SKM-1 treated with dmso at 0.1 percent for 144 hours (cell line): Measurements from ENCODE around the gene CARMIL1.

Experiments
- DNase-seq: peaks from one replicate; lab custom pipeline; 2025; ENCODE audit not compliant: unreplicated experiment; lab: John Stamatoyannopoulos, UW

Gene CARMIL1

GRCh38 chr6:25465941-25466340, 186.8 kb downstream of the CARMIL1 start:
- no peak for DNase-seq

- DNase-seq = no peak
Measured at GRCh38 chr6:25468881-25469280, 189.7 kb downstream of the CARMIL1 start.

- no peak for DNase-seq
Measured at GRCh38 chr6:25469797-25470388, 190.7 kb downstream of the CARMIL1 start.

DNA sequence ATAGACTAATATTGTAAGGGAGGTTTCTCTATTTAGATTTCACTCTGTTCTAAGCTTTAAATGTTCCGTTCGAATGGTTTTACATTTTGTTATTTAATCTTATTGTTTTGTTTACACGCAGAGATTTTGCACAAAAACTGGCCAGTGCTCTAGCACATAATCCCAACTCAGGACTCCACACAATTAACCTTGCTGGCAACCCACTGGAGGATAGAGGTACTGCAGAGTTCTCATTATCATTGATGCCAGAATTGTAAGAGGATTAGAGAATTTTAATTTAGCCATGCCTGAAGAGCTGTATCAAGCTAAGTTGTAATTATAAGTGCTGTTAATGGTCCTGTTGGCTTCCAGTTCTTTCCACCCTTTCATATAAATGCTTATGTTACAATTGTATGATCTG, 193.1 kb downstream of the CARMIL1 start:
- no peak for DNase-seq

DNA sequence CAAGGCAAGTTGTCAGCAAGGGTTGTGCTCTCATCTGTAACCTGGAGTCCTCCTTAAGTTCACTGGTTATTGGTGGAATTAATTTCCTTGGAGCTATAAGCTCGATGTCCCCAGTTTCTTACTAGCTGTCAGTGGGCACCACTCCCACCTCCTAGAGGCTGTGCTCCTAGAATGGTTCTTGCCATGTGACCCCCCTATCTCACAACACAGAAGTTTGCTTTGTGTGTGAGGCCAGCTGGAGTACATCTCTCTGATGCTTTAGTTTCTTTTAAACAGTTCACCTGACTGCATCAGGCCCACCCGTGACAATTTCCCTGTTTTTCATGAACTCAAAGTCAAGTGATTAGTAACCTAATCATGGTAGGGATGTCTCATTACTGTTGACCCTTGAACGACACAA, 193.7 kb downstream of the CARMIL1 start:
- DNase-seq = no peak

DNA sequence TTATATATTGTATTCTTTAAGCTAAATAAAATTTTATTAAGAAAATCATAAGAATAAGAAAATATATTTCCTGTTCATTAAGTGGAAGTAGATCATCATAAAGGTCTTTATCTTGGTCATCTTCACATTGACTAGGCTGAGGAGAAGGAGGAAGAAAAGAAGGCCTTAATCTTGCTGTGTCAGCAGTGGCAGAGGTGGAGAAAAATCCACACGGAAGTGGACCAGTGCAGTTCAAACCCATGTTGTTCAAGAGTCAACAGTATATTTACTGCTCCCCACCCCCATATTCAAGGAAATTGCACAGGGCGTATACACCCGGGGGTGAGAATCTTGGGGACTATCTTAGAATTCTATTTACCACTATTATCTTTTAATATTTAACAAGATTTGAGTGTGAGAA, 194.3 kb downstream of the CARMIL1 start:
- no peak for DNase-seq

DNA sequence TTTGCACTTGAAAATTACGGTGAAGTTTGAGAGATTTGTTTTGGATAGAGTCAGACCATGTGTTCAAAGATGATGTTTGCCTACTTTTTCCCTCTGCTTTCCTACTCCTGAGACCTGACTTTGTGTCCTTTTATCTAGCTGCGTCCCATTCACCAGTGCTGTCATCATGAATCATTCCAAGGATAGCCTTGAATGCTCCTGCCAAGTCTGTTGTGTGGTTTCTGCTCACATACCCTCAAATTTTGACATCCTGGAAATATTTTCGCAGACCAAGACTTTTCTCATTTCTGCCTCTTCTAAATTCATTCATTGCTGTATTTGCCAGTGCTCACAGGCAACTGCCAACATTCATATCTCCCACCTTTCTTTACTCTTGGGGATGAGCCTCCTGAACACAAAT, 197.0 kb downstream of the CARMIL1 start:
- DNase-seq = no peak

- no peak for DNase-seq
Measured at GRCh38 chr6:25477006-25477590, 197.9 kb downstream of the CARMIL1 start.

GRCh38 chr6:25478973-25479372, 199.8 kb downstream of the CARMIL1 start:
- no peak for DNase-seq

- DNase-seq = no peak
Measured at GRCh38 chr6:25481267-25481666, 202.1 kb downstream of the CARMIL1 start.

DNA sequence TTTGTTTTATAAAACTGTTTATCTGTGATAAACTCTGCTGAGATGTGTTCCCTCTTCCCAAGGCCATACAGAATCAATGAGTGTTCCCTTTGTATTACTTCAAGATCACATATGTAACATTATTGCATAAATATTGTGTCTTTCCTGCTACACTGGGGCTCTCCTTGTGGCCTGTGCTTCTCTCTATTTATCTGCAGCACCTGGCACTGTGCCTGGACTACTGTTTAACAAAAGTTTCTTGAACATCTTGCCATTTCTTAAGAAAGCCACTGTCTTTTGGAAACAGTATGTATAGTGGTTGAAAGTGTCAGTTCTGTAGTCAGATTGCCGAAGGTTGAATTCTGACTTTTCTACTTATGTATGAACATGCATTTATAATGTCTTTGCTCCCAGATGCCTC, 203.8 kb downstream of the CARMIL1 start:
- no peak for DNase-seq

DNA sequence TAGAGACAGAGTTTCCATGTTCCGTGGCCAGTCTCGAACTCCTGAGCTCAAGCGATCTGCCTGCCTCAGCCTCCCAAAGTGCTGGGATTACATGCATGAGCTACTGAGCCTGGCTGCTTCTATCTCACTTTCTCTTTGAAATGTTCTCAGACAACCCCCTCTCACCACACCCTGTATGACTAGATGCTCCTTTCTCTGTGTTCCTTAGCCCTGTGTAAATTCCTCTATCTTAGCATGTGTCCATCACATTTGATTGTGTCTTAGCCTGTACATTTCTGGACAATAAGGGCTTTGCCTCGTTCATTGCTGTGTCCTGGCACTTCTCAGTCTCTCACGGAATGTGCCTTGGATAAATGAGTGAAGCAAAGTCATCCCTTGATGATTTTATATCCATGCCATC, 204.8 kb downstream of the CARMIL1 start:
- DNase-seq = no peak

- DNase-seq = no peak
Measured at GRCh38 chr6:25484900-25485299, 205.7 kb downstream of the CARMIL1 start.

- no peak for DNase-seq
Measured at GRCh38 chr6:25485821-25486534, 206.8 kb downstream of the CARMIL1 start.

DNA sequence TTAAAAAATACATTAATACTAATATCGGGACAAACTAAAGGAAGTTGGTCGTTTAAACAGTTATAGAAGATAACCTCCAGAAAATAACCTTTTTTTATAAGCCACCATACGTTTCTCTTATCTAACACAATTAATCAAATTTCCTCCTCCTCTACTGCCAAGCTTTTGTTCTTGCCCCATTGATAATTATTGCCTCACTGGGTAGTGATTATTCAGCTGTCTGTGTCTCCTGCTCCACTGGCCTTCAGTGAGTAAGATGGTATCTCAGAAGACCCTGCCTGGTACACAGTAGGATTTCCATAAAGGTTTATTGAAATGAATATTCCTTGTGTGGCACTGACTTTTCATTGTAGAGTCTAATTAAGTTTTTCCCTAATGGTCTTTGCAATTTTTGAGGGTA, 207.4 kb downstream of the CARMIL1 start:
- DNase-seq = no peak

DNA sequence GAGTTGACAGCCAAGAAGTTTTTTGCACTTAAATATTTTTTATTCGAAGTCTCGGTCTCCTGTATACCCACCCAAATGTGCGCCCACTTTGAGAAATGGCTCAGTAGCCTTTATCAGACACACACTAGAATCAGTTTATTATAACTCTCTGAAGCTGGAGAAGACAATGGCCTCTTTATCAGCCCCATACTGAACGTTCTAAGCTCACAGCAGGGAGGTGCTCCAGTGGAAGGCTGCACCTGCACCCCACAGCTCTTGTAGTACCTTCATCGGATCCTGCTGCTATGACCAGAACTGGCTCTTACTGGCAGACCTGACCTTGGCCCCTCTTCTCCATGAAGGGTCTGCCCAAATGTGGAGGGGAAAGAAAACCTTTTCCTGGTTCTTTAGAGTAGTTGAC, 207.8 kb downstream of the CARMIL1 start:
- DNase-seq = no peak

DNA sequence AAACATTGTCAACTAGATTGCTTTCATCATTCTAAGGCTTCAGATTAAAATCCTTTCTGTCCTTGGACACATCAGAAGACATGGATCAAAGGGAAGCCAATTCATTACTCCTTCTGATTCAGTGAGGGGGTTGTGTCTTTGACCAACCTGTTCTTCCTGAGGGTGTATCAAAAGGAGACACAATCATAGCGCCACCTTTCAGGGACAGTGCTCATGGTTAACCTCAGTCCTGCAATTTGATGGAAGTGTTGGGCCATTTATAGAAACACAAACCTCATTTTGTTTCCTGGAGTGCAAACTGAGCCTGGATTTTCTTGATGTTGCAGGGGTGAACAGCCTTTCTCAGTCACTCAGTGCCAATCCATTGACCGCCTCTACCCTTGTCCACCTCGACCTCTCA, 209.0 kb downstream of the CARMIL1 start:
- DNase-seq = no peak

DNA sequence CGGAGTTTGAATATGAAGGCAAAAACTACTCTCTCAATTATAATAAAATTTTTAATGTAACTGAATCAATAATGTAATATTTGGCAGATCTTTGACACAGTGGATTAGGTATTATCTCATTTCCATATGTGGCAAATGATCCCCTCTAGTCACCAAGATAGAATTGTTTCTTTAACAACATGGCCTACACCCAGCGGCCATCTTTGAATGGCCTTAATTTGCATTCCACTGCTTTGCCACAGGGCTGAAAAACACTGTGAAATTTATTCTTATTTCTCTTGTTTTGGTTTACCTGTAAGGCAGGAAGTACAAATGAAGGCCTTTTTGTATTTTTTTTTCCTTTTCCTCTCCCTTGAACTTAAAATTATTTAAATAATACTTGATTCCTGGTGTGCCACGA, 210.2 kb downstream of the CARMIL1 start:
- DNase-seq = no peak

DNA sequence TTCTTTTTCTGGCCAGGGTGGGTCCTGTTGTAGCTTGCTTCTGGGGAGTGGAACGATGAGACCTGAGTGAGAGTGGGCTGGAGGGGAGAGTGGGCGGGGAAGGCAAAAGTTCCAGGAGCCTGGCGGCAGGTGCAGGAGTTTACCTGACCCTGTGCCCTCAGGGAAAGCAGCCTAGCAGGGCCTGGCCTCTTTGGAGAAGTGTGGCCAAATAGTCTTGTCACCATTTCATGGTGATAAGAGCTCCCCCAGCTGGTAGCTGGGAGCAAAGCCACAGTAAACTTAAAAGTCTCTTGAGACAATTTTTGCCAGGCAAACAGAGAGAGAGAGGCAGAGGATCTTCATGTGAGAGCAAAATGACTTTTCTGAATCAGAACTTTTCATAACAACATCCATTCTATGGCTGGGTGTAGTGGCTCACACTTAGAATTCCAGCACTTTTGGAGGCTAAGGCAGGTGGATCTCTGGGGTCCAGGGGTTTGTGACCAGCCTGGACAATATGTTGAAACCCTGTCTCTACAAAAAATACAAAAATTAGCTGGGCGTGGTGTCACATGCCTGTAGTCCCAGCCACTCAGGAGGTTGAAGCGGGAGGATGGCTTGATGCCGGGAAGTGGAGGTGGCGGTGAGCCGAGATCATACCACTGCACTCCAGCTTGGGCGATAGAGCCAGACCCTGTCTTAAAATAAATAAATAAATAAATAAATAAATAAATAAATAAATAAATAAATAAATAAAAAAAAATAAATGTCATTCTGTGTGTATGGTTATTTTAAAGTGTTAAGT, 211.0 kb downstream of the CARMIL1 start:
- DNase-seq = peak; percentile 65

DNA sequence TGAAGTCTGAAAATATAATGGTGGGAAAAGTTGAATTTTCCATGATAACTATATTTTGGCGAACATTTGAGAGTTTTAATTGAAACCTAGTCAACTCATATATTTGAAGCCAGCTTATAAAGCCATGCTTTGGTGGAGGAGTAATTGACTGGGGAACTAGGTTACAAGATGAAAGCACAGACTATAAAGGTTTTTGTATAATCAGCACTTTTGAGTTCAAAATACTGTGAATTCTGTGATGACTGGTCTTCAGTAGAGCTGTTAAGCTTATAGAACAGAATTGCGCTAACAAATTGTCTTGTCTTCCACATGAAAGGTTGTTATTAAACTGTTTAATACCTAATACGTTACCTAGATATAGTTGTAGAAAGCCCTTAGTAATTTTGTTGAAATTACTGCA, 213.8 kb downstream of the CARMIL1 start:
- no peak for DNase-seq

GRCh38 chr6:25494469-25494868, 215.3 kb downstream of the CARMIL1 start:
- DNase-seq = no peak
